HT1080 (cell line): Measurements from ENCODE around the gene HBS1L. TPM values are rescaled to one million over a fixed set of nuclear protein-coding genes. Genes with fewer than 3 reads are reported as not detected.

Experiments
- DNase-seq: peaks from one replicate; pipeline ENCODE4 v3.0.0-alpha.2; 2015; ENCODE audit warnings: low read depth
- total RNA-seq: library from RNA; depleted of rRNA; stranded (reverse); fragments of >200 nt; shearing (Covaris generic); gene quantifications from 2 replicates; pipeline ENCODE4 v1.2.3, GENCODE V29; 2014; rRNA removed

HBS1L gene
- total RNA-seq, 1 experiment from 2014 or later: 102 TPM

DNA sequence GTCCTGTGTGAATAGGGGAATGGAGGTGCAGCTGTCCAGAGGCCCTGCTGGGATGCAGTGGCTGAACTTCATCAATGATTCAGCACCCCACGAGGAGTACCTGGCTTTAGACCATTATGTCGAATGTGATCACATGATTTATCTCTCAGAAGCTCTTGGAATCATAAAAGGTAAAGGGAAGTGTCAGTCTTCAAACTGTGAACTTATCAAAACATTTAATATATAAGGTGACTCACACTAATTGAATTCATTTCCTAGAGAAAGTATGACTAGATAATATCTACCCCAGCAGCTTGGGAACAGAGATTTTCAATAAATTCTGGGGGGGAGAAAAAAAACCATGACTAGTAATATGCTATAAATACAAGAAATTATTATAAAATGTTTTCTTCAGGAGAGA, 134.2 kb downstream of the HBS1L start:
- DNase-seq: no peak

DNA sequence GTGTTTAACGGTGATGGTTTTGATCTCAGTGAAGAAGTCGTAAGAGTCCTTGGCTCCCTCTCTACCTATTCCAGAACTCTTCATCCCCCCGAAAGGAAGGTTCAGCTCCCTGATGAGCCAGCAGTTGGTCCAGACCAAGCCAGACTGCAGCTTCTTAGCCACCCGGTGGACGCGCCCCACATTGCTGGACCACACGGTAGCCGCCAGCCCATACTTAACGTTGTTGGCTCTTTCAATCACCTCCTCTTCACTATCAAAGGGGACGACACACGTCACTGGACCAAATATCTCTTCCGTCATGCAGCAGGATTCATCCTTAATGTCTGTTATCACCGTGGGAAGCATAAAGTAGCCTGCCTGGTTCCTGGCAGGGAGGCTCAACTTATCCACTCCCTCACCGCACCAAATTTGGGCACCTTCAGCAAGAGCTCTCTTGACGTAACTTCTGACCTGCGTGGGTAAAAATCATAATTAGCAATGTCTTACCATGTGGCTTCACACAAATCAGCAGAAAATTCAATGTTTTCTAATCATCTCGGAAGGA, 136.1 kb downstream of the HBS1L start:
- DNase-seq: no peak

GRCh38 chr6:134911547-134911946, 143.1 kb downstream of the HBS1L start:
- DNase-seq: peak; percentile 80

- no peak for DNase-seq
Observed at GRCh38 chr6:134910593-134910935, 144.1 kb downstream of the HBS1L start.

Other genes starting within 250 kb of the HBS1L start
- 0.03 and 0.13 TPM in 2 replicates for gene ALDH8A1, start 104.7 kb downstream of the HBS1L start, total RNA-seq
- gene MYB, start 126.5 kb upstream of the HBS1L start, total RNA-seq: 0.40 TPM in 2 replicates